Left renal cortex interstitium (tissue), 4 donors: ENCODE data around the gene ZNF620. TPM values are rescaled to one million over a fixed set of nuclear protein-coding genes. Genes with fewer than 3 reads are reported as not detected.

Source experiments
- polyA plus RNA-seq, 4 donors: library from polyadenylated mRNA; unstranded; fragments of 120-200 nt; gene quantifications; one replicate each; pipeline ENCODE4 v1.2.1, GENCODE V29; 2013; ENCODE audit not compliant: insufficient read length in 4 of 4

Gene ZNF620
- polyA plus RNA-seq, 4 donors, result 8.6 to 13.5 (median 9.8) TPM

Other genes starting within 250 kb of the ZNF620 start
- 100 to 1,000 TPM; 113 to 130 (median 120) TPM for gene EIF1B, start 196.3 kb upstream of the ZNF620 start, polyA plus RNA-seq
- gene ENTPD3, start 118.9 kb upstream of the ZNF620 start, polyA plus RNA-seq, result 1 to 10 TPM; 2.1 to 3.0 (median 2.4) TPM
- 1,000 to 10,000 TPM; 1,587 to 1,939 (median 1,735) TPM for gene RPL14, start 48.7 kb upstream of the ZNF620 start, polyA plus RNA-seq
- gene ZNF619, start 28.9 kb upstream of the ZNF620 start, polyA plus RNA-seq, result 1 to 10 TPM; 5.3 to 9.0 (median 8.0) TPM
- gene ZNF621, start 18.9 kb downstream of the ZNF620 start, polyA plus RNA-seq, result 10 to 100 TPM; 20.9 to 37.6 (median 27.7) TPM